Left hindlimb (tissue), 1 donor: Measurements from ENCODE around the gene KIF2B.
"Not testable (repeated sequence)": the region's sequence is repeated elsewhere in the genome, so short reads cannot be mapped to it uniquely, and the experiment has no call there.

Experiments
- DNase-seq: peaks from one replicate; pipeline ENCODE4 v3.0.0-alpha.2; 2018

The KIF2B gene, protein sequence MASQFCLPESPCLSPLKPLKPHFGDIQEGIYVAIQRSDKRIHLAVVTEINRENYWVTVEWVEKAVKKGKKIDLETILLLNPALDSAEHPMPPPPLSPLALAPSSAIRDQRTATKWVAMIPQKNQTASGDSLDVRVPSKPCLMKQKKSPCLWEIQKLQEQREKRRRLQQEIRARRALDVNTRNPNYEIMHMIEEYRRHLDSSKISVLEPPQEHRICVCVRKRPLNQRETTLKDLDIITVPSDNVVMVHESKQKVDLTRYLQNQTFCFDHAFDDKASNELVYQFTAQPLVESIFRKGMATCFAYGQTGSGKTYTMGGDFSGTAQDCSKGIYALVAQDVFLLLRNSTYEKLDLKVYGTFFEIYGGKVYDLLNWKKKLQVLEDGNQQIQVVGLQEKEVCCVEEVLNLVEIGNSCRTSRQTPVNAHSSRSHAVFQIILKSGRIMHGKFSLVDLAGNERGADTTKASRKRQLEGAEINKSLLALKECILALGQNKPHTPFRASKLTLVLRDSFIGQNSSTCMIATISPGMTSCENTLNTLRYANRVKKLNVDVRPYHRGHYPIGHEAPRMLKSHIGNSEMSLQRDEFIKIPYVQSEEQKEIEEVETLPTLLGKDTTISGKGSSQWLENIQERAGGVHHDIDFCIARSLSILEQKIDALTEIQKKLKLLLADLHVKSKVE

DNA sequence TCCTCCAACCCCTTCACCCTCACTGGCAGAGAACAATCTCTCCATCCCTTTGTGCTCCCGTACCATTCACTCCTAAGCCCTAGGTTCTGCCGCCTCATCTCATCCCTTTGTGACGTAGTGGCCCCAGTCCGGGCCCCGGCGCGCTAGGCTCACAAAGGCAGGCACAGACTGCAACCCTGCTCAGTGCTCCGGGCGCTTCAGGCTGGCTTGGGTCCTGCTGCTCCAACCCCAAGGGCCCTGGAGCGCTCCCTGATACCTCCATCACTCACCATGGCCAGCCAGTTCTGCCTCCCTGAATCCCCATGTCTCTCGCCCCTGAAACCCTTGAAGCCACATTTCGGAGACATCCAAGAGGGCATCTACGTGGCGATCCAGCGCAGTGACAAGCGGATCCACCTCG, at the start of gene KIF2B:
TSS of gene KIF2B (plus strand) at position 164 of the 400 bp plus-strand sequence. CDS start at position 271, 107 bp downstream.
- DNase-seq = no peak

GRCh38 chr17:53780320-53780719, 42.4 kb upstream of the KIF2B start:
- no peak for DNase-seq

DNA sequence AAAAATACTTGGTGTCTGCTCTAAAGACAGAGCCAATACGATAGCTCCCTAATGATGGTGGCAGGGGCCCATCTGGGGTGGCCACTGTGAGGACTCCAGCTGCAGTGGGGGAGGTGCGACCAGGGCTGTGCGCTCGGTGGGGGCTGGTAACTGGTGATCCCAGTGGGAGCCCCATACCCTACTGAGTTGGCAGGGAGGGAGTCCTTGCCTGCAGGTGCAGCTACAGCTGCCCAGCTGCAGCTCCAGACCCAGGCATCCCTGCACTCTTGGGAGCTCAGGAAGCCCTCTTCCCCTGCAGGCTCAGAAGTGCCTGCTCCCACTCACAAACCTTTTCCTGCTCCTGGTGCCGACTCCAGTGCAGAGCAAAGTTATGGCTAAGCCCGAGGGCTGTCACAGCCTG, 31.2 kb upstream of the KIF2B start:
- no peak for DNase-seq

- DNase-seq = no peak
Observed at GRCh38 chr17:53792451-53792850, 30.3 kb upstream of the KIF2B start.

- DNase-seq = no peak
Observed at GRCh38 chr17:53792997-53793396, 29.7 kb upstream of the KIF2B start.

GRCh38 chr17:53794875-53795274, 27.9 kb upstream of the KIF2B start:
- no peak for DNase-seq

GRCh38 chr17:53796642-53797041, 26.1 kb upstream of the KIF2B start:
- DNase-seq = no peak

- DNase-seq = no peak
Observed at GRCh38 chr17:53797501-53797900, 25.2 kb upstream of the KIF2B start.

GRCh38 chr17:53804437-53804836, 18.3 kb upstream of the KIF2B start:
- DNase-seq = no peak

DNA sequence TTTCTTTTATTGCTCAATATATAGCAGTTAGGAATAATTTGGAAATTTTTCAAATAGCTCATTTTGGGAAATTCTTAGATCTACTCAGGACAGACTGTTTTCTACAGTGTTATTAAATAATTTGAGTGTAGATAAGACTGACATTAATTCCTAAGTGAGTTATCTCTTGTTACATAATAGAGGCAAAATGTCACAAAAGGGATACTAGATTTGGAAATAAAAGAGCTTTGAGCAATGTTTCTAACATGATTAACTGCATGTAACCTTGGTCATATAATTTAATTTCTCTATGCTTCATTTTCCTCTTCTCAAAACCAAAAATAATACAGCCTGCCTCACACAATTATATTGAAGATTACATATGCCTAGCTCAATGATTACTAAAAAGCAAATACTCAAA, 16.3 kb upstream of the KIF2B start:
- no peak for DNase-seq

DNA sequence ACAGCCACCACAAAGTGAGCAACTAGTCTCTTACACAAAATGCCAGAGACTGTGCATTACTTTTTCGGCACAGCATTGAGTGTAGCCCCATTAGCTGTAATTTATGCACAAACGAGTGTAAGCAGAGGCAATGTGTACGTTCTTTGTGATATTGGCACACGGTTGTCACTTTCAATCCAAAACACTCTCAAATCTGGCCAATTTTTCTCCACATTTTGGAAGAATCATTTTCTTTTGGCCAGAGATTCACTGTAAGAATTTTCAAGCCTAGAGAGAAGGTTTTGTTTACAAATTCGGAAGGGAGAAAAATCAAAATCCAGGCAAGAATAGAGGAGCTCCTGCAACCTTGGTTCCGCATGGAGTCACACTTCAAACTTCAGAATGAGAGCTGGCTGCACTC, 15.4 kb upstream of the KIF2B start:
- no peak for DNase-seq

GRCh38 chr17:53818271-53818670, 4.5 kb upstream of the KIF2B start:
- no peak for DNase-seq

GRCh38 chr17:53818929-53819328, 3.8 kb upstream of the KIF2B start:
- DNase-seq = no peak

- no peak for DNase-seq
Observed at GRCh38 chr17:53819956-53820355, 2.8 kb upstream of the KIF2B start.

GRCh38 chr17:53823341-53824050, 769 bp downstream of the KIF2B start:
- DNase-seq = no peak

DNA sequence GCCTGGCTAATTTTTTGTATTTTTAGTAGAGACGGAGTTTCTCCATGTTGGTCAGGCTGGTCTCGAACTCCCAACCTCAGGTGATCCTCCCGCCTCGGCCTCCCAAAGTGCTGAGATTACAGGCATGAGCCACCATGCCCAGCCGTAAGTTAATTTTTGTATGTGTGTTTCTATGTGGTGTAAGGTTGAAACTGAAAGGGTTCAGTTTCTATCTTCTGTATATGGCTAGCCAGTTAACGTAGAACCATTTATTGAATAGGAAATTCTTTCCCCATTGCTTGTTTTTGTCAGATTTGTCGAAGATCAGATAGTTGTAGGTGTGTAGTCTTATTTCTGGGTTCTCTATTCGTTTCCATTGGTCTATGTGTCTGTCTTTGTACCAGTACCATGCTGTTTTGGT, 12.0 kb downstream of the KIF2B start:
- not testable (repeated sequence) for DNase-seq

DNA sequence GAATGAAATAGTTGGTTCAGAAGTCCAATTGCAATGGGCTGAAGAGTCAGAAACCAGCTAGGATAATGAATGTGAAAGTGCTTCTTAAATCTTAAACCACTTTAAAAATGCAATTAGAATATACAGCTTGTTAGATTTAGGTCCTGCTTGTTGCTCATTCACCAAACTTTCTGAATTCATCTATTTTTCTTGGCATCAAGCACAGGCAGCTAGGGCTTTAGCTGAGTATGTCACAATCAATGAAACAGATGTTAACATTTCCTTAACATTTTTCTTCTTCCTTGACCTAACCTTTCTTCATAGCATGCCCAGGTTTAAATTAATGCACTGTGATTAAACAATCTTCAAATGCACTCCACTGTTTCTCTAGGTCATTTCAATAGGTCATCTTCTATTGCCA, 14.4 kb downstream of the KIF2B start:
- DNase-seq = no peak

DNA sequence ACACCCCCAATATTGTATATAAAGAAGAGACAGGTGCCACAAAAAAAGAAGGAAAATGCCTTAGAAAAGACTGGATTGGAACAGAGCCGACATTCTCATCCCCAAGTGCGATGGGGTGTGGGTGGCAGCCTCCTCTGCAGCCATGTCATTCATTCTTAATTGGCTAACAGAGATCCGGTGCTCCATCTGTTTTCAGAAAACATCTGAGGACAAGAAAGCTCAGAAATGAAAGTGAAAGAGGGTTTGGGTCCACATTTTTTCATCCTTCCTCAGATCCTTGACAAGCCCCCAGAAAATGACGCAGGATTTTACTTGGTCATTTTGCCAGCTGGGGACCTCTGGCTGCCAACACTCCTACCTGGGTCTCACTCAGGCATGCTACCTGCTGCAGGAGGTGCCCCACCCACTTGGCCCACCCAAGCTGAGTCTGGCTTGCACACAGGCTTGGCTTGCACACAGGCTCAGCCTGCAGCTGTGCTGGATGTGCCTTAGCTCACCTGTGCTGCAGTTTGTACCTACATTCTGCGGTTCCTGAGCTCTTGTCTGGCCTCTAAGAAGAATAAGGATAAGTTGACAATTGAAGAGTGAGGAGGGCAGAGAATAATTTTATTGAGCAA, 21.9 kb downstream of the KIF2B start:
- no peak for DNase-seq

DNA sequence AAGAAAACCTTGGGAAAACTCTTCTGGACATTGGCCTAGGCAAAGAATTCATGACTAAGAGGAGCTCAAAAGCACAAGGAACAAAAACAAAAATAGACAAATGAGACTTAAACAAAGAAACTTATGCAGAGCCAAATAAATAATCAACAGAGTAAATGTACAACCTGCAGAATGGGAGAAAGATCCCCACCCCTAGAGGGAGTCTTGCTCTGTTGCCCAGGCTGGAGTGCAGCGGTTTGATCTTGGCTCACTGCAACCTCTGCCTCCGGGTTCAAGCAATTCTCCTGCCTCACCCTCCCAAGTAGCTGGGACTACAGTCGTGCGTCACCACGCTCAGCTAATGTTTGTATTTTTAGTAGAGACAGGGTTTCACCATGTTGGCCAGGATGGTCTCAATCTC, 48.4 kb downstream of the KIF2B start:
- DNase-seq = not testable (repeated sequence)
